GM19372 (cell line): ENCODE data around the gene VRK1.

ENCODE experiments used
- ATAC-seq: cut with Tn5 transposase; IDR thresholded peaks from one replicate; pipeline ENCODE4 v1.9.1; 2021; ENCODE audit warnings: mild to moderate bottlenecking, low read depth, moderate library complexity; ENCODE audit not compliant: unreplicated experiment

VRK1 gene

DNA sequence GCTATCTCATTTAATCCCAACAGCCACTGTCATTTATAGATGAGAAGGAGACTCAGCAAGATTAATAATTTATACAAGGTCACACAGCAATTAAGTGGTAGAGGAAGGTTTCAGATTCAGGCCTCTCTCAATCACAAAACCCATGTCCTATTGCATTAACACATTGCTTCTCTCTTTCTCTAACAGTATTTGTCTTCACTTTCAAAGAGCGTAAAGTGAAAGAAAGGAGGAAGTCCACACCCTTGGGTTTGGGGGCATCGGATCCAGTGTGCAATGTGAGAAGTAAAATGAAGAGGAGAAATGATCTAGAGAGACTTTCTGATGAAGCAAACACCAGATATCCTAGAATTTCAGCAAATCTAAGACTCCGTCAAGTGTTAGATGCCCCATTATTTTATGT lies 7.0 kb upstream of the VRK1 start:
- ATAC-seq, result no peak

DNA sequence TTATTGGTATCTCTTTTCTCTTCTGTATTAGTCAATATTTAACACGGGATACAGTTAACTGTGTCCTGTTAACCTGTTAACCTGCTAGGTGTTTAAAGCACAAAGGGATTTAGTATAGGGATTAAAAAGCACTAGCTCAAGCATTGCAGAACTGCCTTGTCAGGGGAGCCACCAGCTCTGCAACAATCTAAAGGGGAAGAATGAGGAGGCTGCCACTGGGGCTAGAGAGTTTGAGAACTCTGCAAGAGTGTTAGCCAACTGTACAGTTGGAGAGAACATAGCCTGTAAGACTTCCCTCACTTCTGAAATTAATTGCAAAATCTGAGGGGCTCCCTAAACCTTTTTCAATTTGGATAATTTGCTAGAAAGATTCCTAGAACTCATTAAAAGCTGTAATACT lies 6.5 kb upstream of the VRK1 start:
- ATAC-seq, result no peak

- no peak for ATAC-seq
Observed at GRCh38 chr14:96792003-96792402, 5.2 kb upstream of the VRK1 start.

DNA sequence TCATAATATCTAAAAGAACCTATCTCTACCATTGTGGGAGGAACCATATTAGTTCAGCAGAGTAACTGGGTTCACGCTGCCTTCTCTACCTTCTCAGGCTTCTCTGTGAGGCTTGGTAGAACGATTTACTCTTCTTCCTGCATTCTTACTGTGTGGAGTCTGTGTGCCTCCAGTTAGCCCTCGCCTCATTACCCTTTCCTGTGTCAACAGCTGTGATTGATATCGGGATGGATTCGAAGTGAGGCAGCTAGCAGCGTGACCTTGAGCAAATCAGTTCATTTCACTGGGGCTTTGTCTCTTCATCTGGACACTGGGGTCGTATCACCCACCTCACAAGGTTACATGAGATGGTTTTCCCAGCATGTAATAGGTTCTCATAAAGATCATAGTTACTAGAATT lies 4.6 kb upstream of the VRK1 start:
- ATAC-seq, result no peak

DNA sequence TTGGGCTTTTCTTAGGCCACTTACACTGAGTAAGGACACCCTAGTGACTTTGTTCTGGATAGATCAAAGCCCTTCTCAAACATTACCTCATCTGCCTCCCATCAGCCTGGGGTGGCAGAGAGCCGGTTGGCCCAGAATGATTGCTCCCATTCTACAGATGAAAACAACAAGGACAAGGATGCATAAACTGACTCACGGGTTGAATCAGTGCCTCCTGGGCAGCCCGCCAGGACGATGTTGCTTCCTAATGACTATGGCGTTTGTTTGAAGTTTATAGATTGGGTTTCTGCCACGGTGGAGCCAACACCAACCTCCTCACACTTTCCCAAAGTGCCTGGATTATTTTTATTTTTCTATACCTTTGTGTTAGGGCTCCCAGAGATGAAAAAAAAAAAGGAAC lies 3.6 kb upstream of the VRK1 start:
- no peak for ATAC-seq

- ATAC-seq, result no peak
Observed at GRCh38 chr14:96795109-96795828, 1.9 kb upstream of the VRK1 start.

DNA sequence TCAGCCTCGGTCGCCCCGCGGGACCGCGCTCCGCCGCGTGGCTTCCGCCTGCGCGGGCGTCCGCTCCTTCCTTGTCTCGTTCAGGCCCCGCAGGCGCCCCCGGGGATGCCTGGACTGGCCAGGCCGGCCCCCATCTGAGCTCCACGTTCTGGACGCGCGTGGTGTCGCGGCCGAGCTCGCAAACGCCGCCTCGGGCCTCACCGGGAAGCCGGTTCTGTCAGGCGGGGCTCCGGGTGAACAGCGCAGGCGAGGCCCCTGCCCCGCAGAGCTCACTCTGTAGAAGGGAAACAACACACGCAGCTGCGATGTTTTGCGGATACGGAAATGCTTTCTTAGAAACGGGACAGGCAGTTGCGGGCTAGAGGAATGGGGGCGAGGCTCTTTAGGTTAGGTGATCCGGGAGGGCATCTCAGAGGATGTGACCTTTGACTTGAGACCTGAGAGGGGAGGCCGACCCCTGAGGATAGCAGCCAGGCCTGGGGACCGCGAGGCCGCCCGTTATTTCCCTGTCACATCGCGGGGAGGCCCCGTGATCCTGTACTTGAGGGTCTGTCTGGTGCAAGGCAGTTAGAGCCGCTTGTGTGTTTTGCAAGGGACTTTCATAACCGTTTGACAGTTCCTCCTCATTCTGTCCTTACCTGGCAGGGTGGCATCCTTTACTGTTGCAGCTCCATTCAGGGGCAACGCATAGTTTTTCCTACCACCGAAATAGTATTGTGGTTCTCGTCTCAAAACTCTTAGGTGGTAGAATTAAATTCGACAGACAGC lies 584 bp downstream of the VRK1 start:
- peak; percentile 38 for ATAC-seq

- no peak for ATAC-seq
Observed at GRCh38 chr14:96798956-96799355, 1.8 kb downstream of the VRK1 start.

DNA sequence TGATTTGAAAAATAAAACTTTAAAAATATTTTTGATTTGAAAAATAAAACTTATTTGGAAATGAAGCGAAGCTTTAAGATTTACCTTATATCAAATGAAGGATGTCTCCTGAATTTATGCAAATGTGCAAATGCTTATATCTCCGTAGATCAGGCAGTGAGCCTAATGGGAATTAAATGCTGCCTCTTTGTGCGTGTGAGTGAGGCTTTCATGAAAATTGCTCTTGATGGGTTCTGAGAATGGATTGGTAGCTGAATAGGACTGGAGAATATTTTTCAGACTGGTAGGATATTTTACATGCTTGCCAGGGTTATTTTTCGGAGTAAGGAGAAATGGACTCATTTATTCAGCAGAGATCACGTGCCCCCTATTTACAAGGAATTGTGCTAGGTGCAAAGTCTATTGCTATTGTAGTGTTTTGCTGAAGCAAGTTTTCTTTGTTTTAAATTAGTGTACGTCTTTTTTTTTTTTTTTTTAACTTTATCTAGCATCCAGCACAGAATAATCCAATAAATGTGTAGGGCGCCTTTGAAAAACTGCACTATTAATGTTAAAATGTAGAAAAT lies 2.4 kb downstream of the VRK1 start:
- no peak for ATAC-seq

DNA sequence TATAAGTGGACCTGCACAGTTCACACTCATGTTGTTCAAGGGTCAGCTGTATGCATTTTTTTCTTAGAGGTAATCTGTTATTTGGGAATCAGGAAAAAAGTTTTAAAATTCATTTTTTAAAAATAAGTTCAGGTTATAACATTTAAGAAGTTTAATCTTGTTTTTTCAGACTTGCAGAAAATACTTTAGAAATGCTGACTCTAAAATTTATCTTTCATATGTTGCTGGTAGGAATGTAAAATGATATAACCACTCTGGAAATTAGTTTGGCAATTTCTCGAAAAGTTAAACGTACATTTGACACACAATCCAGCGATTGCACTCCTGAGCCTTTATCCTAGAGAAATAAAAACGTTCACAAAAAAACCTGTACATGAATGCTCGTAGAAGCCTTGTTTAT lies 4.7 kb downstream of the VRK1 start:
- no peak for ATAC-seq

DNA sequence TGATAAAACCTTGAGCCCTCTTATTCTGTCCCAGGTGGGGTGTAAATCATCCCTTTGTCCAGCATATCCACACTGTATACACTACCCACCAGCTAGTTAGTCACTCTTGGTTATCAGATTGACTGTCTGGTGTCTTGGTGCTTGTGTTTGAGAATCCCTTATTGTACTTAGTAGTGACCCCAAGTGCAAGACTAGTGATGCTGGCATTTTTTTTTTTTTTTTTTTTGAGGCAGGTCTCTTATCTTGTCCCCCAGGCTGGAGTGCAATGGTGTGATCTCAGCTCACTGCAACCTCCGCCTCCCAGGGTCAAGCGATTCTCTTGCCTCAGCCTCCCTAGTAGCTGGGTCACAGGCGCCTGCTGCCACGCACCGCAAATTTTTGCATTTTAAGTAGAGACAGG lies 5.8 kb downstream of the VRK1 start:
- no peak for ATAC-seq

GRCh38 chr14:96803958-96804357 lies 6.8 kb downstream of the VRK1 start:
- ATAC-seq, result no peak

GRCh38 chr14:96804895-96805294 lies 7.7 kb downstream of the VRK1 start:
- no peak for ATAC-seq

GRCh38 chr14:96805956-96806355 lies 8.8 kb downstream of the VRK1 start:
- ATAC-seq, result no peak

DNA sequence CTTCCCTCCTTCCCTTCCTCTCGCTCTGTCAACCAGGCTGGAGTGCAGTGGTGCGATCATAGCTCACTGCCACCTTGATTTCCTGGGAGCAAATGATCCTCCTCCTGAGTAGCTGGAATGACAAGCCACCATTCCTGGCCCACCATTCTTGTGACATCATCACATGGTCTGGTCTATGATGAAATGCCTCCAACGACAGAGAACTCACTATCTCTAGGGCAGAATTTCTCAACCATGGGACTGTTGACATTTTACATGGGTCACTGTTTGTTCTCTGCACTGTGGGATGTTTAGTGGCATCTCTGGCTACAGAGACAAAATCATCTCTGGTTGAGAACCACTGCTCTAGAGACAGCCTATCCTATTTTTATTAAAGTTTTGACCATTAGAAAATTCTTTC lies 9.7 kb downstream of the VRK1 start:
- no peak for ATAC-seq

- ATAC-seq, result no peak
Observed at GRCh38 chr14:96808619-96809406, 11.6 kb downstream of the VRK1 start.

GRCh38 chr14:96811265-96811664 lies 14.1 kb downstream of the VRK1 start:
- ATAC-seq, result no peak

- no peak for ATAC-seq
Observed at GRCh38 chr14:96811985-96812667, 14.9 kb downstream of the VRK1 start.

DNA sequence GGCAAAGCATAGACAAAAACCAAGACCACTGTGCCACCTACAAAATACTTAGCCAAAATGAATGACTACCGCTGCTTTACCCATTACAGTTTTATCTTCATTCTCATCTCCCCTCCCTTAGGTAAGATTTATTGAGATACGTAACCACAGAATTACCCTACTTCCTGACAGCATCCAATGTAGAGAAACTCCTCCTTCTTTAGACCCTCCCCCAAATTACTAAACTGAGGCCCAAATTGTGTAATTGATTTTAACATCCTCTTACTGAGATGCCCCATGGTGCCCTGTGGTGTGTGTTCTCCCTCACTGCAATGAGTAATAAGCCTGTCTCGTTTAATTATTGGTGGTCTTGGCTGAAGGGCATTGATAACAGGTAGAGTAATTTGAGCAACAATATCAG lies 19.1 kb downstream of the VRK1 start:
- no peak for ATAC-seq
